HS-27A (cell line): ENCODE measurements around the gene OSTN.
"Not testable (repeated sequence)": the region's sequence is repeated elsewhere in the genome, so short reads cannot be mapped to it uniquely, and the experiment has no call there.

Experiments
- DNase-seq: peaks from one replicate; pipeline ENCODE4 v3.0.0-alpha.2; 2012; ENCODE audit warnings: low read depth, missing footprints

OSTN gene

GRCh38 chr3:191263850-191264249, 64.8 kb downstream of the OSTN start:
- DNase-seq: no peak

DNA sequence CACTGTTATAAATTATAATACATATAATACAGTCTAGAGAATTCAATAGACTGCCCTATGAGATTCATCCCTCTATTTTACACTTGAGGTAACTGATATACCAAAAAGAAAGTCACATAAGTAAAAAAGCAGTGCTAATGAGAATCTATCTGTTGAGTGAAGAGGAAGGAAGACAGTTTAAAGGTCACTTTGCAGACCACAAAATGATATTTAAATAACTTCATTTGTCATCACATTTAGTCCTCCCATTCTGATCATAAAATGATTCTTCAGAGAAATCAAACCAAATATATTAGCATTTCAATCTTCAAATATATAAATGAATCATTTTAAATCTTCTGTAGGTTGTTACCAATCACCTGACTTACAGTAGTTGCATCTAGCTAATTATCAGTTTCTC, 69.7 kb downstream of the OSTN start:
- no peak for DNase-seq

- DNase-seq: no peak
Observed at GRCh38 chr3:191269289-191270085, 70.4 kb downstream of the OSTN start.

GRCh38 chr3:191275244-191275643, 76.2 kb downstream of the OSTN start:
- DNase-seq: not testable (repeated sequence)

DNA sequence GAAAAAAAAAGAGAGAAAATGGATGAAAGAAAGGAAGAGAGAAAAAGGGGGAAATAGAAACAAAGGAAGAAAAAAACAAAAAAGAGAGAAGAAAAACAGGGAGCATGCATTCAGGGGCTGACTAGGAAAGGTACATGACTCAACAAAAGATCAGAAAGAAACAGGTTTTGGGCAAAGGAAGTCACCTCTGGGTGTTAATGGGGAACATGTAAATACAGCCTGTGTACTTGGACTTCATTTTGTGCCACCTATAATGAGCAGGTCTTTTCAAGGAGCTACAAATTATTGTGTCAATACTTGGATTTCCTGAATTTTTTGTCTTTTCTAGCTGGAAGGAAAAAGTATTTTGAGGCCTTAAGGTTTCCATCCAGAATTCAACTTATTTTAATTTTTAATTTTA, 76.7 kb downstream of the OSTN start:
- DNase-seq: no peak

DNA sequence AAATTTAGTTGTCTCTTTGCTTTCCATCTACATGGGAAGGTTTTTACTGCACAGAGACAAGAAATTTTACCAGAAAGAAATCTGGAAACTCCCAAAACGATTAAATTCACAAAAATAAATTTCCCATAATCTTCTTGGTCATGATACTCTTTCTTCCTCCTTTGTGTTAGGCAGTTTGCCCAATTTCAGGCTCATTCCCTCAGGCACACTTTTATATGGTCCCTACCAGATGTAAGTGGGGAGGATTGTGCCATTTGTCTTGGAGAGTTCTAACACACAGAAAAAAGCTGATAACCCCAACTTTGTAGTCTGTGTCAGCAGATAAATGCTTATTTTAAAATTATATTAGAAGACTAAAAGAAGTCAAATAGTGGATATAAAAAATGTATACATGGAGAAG, 81.1 kb downstream of the OSTN start:
- no peak for DNase-seq

DNA sequence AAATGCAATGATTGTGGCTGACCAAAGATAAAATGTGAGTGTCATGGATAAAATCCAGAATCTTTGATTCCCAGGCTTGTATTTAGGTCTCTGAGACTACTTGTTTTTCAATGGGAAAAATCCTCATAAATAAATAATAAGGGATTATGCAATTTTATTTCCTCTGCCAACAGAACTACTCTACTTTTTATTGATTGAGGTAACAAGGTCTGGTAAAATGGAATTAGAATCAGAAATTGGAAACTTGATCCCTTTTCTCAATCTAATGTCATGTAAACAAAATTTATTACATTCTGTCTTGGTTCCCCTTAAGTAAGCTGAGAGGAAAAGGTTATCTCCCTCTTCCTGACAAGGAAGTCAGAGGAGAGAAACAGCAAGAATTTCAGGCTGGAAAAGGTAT, 81.8 kb downstream of the OSTN start:
- no peak for DNase-seq

GRCh38 chr3:191282251-191283185, 83.5 kb downstream of the OSTN start:
- DNase-seq: no peak

GRCh38 chr3:191283400-191283799, 84.4 kb downstream of the OSTN start:
- DNase-seq: no peak

GRCh38 chr3:191290311-191291025, 91.4 kb downstream of the OSTN start:
- DNase-seq: no peak

GRCh38 chr3:191292243-191293015, 93.4 kb downstream of the OSTN start:
- DNase-seq: no peak

- DNase-seq: no peak
Observed at GRCh38 chr3:191294291-191294690, 95.2 kb downstream of the OSTN start.

DNA sequence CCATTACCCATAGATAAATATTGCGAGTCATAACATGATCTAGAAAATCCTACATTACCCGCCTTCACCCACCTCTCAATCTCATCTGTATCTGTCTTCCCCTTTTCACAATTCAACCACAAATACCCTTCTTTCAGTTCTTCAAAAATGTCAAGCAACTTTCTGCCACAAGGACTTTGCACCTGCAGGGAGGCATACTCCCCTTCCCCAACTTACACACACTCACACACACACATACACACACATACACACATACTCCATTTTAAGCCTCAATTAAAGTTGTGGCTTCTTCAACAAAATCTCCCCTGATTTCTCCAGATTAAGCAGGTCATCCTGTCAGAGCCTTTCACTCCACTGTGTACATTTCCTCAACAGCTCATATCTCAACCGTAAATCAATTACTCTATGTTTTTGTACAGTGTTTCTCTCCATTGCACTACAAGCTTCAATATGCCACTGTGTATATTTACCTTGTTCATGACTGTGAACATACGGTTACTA, 97.0 kb downstream of the OSTN start:
- no peak for DNase-seq

DNA sequence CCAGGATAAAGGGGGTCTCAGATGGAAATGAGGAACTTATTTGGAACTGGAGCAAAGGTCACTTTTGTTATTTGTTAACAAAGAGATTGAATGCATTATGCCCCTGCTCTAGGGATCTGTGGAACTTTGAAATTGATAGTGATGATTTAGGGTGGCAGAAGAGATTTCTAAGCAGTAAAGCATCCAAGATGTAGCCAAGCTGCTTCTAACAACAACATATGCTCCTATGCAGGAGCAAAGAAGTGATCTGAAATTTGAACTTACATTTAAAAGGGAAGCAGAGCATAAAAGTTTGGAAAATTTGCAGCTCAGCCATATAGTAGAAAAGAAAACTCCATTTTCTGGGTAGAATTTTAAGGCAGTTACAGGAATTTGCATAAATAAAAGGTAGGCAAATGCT, 99.8 kb downstream of the OSTN start:
- no peak for DNase-seq

DNA sequence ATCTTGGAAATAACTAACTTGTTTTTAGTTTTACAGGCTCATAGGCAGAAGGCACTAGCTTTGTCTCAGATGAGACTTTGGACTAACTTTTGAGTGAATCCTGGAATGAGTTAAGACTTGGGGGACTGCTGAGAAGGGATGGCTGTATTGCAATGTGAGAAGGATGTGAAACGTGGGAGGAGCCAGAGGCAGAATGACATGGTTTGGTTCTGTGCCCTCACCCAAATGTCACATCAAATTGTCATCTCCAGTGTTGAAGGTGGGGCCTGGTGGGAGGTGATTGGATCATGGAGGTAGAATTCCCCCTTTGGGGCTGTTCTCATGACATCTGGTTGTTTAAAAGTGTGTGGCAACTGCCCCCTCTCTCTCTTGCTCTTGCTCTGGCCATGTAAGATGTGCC, 101.4 kb downstream of the OSTN start:
- DNase-seq: no peak

DNA sequence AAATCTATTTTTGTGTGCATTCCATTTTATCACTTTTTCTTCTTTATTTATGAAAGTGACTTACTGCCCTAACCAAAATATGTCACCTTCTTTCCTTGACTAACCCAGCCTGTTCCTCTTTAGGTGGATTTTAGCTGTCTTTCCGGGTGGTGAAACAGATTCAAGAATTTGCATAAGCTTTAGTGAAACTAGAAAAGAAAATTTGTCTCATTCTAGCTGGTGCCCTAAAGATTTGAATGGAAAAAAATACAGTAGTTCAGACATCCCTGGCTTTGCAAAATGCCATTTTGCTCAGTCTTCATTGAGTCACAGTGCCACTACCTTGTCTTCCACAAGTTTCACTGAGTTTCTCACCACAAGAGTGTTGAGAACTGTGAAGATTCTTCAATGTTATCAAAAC, 102.0 kb downstream of the OSTN start:
- no peak for DNase-seq

- DNase-seq: no peak
Observed at GRCh38 chr3:191301782-191302411, 102.9 kb downstream of the OSTN start.

GRCh38 chr3:191302451-191302850, 103.4 kb downstream of the OSTN start:
- no peak for DNase-seq

DNA sequence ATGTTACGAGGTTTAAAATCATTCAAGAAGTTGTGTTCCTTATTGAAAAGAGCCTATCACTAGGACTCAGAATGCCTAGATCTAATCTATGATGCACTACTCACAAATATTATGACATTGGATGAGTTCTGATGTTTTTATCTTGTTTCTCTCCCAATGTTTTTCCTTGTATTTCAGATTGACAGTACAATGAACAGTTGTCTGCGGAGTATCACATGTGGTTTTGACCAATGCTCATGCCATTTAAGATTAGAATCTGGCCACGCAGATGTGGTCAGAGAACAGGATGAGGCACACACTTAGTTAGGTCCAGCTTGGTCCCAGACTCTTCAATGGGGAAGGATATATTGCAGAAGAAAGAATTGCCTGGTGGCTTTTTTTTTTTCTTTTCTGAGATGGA, 104.6 kb downstream of the OSTN start:
- DNase-seq: no peak

DNA sequence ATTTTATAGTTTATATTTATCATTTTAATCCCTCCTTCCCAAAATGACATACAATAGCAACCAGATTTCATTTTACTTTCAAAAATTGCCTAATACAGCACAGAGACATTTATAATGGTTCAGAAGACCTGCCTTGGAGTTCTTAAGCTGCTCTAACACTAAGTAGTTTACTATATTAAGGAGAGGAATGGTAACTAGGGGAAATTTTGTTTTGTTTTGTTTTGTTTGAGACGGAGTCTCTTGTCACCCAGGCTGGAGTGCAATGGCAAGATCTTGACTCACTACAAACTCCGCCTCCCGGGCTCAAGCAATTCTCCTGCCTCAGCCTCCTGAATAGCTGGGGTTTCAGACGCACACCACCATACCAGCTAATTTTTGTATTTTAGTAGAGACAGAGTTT, 107.4 kb downstream of the OSTN start:
- DNase-seq: no peak

GRCh38 chr3:191307341-191307740, 108.3 kb downstream of the OSTN start:
- DNase-seq: no peak
